GM18502 (cell line): ENCODE results near the gene C2orf74.
"Not testable (repeated sequence)": the region's sequence is repeated elsewhere in the genome, so short reads cannot be mapped to it uniquely, and the experiment has no call there.

ENCODE experiments used
- ATAC-seq: cut with Tn5 transposase; IDR thresholded peaks from one replicate; pipeline ENCODE4 v1.9.1; 2021; ENCODE audit warnings: mild to moderate bottlenecking; ENCODE audit not compliant: unreplicated experiment, poor library complexity

C2orf74 gene

DNA sequence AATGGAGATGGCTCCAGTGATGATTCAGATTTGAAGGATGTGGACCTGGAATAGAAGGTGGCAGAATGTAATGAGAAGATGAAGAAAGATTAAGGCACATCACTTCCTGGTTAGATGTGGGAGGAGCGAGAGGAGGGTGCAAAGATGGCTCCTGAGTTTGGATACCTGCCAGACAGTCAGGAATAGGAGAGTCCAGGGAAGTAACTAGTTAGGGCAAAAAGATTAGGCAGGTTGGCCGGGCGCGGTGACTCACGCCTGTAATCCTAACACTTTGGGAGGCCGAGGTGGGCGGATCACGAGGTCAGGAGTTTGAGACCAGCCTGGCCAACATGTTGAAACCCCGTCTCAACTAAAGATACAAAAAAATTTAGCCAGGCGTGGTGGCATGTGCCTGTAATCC, 5.6 kb downstream of the C2orf74 start:
- no peak for ATAC-seq

DNA sequence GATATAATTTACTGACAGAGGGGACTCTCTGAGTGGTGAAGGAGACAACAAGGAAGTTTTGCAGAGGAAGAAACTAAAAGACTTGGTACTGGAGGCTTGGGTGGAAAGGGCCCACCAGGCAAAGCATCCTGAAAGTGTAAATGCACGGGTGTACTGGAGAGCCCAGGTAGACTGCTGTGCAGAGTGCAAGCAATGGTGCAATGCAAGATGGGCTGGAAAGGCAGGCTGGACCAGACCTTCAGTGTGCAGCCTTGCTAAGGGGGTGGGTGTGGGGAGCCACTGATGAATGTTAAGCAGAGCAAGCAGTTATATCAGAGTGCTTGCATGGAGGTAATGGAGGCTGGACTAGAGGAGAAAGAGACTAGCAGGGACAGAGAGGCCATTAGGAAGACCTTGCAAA, 10.7 kb downstream of the C2orf74 start:
- ATAC-seq = no peak

DNA sequence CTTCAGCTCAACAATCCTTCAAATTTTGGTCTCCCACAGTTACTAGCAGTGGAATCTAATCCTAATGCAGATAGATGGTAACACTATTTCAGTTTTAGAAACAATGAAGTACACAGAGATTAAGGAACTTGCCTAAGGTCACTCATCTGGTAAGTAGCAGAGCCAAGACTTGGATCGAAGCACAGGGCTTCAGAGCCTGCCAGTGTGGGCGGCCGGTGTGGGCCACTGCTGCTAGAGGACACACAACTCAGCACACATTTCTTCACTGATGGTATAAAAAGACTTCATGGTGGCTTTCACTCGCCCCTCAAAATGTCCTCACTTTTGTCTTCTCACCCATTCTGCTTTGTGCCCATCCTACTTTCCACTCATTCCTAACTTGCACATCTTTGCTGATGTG, 11.1 kb downstream of the C2orf74 start:
- no peak for ATAC-seq

DNA sequence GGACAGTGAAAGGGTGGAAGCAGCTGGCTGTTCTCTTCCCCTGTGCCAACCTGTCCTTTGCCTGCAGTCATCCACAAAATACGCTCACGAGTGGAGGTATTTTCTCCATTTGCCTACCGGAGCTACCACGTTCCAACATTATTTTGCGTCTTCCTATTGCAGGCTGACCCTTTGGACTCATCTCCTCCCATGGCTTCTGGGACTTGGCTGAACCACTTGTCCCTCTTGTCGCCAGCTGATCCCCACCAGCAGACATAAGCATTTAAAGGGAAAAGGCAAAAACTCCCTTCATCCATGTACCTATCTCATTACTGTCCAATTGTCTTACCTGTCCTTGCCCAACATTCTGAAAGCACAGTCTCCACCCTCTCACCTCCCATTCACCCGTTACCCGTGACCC, 13.0 kb downstream of the C2orf74 start:
- ATAC-seq = no peak

DNA sequence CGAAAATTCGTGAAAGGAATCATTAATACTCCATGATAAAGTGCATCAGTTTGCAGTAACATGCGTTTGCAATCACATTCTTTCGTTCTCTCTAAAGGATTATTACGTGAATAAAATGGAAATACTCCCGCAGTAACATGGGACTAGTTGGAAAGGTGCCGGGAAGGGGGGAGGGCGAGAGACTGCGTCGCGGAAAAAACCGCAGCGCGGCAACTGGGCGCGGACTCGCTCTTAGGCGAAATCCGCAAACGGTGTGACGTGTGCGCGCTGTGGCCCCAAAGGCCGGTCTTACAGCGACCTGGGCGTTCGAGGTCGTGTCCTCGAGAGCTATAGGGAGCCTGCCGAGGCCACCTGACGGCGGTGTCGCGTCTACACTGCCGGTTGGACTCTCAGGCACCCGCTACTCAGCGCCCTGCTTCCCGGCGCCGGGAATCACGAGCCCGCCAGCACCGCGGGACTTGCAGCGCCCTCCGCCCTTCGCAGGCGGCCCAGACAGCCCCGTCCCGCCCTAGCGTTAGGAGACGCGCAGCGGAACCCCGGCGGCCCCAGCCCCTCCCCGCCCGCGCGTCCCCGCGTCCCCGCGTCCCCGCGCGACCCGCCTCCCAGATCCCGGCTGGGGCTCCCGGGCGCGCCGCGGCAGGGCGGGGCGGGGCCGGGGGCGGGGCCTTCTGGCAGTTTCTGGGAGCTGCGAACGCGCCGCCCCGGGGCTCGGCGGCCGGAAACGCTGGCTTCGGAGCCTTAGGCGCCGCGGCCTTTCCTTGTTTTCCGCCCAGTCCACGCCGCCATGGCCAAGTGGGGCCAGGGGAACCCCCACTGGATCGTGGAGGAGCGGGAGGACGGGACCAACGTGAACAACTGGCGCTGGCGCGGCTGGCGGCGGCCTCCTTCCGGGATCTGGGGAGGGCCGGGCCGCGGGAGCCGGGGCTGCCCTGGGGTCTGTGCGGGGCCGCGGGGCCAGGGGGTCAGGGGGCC, 15.1 kb downstream of the C2orf74 start:
- peak; percentile 82 for ATAC-seq

DNA sequence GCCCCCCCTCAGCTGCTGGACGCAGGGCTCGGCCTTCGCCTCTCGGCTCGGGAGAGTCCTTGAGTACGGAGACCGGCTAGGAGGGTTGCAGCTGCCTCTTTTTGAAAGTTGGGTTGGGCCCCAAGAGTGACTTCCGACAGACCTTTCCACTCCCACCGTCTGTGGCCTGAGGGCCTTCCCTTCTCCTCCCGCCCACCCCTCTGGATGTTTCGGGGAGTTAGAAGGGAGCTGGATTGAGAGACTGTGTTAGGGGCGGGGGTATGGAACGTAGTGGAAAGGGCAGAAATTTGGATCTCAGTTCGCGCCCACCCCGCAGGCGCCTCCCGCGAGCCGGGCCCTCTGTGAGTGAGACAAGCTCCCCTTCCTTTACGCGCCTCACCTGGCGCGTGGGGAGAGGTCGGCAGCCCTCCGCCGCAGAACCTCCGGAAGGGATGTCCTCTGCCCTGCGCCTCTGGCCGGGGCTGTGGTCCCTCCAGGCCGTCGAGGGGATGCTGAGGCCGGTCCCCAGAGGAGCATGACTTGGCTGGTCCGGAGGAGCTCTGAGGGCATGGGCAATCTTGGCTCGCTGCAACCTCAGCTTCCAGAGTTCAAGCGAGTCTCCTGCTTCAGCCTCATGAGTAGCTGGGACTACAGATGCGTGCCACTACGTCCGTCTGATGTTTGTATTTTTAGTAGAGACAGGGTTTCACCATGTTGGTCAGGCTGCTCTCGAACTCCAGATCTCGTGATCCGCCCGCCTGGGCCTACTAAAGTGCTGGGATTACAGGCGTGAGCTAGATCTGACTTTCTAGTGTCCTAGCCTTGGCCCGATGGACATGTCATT, 15.9 kb downstream of the C2orf74 start:
- peak; percentile 32 for ATAC-seq

DNA sequence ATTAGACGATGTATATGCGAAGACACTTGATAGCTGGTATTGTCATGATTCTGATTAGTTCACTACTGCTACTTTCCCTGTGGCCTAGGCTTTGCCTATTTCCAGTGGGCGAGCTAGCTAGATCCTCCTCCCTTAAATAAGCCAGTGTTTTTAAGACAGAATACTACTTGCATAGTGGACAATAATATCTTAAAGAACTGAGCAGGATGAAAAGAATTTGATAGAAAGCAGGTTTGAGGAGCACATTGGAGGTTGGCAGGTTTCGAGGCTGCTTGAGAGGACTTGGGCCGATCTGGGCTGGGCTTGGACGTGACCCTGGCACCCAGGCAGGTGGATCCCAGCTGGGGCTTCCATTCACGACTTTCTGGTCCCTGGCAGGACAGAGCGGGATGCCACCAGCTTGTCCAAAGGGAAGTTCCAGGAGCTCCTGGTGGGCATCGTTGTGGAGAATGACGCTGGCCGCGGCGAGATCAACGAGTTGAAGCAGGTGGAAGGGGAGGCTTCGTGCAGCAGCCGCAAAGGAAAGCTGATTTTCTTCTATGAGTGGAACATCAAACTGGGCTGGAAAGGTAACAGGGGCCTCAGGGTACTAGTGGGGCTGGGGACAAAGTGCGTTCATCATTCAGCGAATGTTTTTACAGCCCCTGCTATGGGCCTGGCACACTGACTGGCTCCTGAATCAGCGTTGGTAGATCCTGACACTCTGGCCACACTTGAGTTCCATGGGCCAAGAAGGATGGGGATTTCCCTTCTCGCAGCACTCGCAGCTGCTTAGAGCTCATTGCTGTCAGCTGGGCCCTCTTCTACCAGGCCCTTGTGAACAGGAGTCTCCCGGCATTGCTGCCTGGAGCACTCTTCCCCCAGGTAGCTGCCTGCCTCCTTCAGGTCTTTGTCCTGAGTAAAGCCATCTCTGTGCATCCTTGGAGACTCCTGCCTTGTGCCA, 16.9 kb downstream of the C2orf74 start:
- ATAC-seq = peak; percentile 27

DNA sequence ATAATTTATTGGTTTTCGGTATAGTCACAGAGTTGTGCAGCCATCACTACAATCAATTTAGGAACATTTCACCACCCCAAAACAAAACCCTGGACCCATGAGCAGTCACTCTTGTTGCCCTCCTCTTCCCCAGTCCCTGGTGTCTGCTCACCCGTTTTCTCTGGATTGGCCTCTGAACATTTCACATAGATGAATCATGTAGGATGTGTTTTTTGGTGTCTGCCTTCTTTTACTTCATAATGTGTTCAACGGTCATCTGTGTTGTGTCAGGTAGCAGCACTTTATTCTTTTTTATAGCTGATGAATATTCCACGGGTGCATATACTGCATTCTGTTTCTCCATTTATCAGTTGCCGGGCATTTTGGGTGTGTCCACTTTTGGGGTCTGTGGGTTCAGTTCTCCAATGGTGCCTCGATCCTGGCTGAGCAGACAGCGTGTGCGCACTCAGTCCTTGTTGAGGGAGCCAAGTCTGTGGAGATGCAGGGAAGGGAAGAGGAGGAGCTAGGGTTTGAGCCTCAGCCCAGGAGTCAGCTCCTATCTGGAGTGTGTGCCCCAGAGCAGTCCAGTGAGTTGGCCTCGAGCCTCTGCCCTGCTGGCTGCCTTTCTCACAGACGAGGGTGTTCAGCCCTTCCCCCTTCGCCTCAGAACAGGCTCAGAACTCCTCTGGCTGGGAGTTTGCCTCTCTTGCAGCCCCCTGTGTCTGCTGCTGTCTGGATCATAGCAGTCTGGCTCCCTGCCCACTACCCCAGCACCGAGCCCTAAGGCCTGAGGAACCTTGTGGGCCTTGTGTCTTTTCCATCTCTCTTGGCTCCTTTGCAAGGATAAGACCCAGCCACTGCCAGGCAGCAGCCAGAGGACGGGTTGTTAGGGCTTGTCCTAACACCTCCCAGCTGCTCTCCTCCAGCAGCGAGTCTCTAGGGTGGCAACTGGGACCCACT, 18.0 kb downstream of the C2orf74 start:
- ATAC-seq = no peak

DNA sequence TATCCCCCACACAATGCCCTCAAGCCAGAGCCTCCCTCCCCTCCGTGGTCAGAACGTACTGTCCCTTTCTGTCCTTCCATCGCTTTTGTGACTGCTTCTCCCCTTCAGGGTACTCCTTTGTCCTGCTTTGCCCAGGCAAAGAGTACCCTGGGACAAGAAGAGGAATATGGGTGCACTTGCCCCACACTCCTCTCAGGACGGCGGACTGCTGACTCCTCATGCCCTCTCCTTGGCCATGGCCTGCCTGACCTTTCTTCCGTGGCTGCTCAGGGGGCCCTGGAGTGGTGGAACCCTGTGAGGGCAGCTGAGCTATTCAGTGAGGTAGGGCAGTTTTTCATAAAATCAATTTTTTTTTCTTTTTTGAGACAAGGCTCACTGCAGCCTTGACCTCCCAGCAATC, 18.7 kb downstream of the C2orf74 start:
- no peak for ATAC-seq

DNA sequence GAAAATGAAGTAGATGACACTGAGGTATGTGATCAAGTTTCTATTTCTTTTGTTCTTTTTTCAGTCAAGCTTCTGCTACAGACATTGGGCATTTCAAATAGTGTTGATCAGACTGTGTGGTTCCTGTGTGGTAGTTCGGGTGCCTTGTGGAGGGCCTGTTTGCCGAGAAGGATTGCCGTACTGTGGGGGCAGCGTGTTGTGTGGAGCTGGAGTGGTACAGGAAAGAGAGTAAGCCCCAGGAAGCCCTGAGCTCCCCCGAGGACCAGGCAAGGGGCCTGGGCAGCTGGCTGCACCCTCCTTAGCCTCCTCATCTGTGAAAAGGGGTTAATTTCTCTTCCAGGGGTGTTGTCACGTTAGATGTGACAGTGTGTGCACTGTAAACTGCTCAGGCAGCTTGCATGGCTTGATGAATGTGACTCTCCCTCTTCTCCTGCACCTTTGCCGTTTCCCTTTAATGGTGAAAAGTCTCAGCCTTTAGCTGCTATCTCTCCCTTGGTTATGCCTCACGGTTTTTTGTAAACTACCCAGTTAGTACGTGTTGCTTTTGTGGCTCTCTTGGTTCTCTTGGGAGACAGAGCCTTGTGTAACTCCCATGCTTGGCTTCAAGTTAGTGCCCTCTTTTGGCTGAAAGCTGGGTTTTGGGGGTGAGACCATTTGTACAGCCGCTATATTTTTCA, 19.5 kb downstream of the C2orf74 start:
- ATAC-seq = no peak

DNA sequence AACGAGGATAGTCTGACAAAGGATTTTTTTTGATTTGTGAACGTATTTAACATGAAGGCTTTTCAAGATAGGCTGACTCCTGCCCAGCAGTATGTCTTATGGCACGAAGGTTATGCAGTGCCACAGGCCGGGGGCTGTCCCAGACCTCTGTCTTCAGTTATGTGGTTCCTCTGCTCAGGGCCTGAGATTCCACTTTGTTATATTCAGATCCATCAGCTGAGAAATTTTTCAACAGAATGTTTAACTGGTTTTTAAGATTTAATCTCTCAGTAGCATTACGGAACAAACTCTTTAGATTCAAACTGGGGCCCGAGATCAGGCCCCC, 20.0 kb downstream of the C2orf74 start:
- ATAC-seq = no peak

DNA sequence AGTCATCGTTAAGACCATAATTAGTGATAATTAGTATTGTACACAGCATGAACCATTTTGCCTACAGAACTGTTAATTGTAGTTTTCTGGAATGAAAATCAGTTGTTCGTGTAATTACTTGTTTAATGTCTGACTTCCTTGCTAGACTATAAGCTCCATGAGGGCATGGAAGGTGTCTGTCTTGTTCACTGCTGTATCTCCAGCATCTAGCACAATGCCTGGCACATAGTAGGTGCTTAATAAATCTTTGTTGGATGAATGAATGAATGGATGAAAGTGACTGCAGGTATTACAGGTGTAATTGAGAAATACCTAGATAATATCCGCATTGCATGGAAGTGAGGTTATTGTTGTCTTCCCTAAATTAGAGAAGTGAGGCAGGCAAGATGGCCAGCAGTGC, 21.8 kb downstream of the C2orf74 start:
- ATAC-seq = no peak

DNA sequence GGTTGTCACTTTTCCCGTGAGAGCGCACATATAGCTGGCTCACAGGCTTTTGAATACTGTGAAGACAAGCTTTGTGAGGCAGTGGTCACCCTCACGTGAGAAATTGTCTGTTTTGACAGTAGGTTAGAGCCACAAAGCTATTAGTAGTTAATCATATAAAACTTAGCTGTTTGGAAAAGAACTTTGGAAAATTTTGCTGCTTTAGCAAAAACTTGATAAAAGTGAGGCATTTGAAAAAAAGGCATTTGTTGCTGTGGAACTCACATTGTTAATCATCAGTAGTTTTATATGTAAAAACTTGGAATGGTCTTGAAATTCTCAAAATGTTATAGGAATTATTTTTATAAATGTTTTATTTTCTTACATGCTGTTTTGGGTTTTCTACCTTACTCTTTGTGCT, 22.3 kb downstream of the C2orf74 start:
- ATAC-seq = no peak

DNA sequence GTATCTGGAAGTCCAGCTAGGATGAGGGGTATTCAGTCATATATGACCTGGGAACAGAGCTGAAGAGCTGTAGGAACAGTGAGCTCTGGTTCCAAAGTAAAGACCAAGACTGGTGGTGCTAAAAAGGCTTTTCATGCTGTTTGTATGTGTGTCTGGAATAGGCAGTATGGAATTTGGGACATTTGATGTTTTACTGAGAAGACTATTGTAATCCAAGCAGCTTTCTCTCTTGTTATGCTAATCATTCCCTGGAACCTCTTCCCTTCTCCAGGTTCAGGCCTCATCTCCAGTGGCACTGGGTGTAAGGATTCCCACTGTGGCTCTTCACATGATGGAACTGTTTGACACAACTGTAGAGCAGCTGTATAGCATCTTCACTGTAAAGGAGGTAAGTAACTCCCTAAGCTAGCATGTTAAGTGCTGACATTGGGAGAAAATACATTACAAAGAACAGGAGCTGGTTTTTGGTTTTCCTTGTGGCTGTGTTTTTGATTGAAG, 23.3 kb downstream of the C2orf74 start:
- no peak for ATAC-seq

DNA sequence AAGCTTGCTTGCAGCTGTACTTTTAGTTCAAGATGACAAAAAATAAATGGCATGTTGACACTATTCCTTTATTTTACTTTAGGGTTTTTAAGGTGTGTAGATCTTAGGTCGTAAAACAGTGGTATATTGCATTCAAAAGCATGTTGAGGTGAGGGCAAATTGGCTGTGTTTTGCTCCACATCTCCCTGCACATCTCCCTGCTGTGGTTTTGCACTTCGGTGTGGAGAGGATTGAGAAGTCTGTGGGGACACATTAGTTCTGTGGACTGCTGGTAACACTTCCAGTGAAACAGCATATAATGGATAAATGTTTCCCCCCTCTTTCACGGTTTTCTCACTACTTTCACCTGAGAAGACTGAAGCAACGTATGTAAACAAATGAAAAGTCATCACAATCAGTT, 25.1 kb downstream of the C2orf74 start:
- ATAC-seq = no peak

DNA sequence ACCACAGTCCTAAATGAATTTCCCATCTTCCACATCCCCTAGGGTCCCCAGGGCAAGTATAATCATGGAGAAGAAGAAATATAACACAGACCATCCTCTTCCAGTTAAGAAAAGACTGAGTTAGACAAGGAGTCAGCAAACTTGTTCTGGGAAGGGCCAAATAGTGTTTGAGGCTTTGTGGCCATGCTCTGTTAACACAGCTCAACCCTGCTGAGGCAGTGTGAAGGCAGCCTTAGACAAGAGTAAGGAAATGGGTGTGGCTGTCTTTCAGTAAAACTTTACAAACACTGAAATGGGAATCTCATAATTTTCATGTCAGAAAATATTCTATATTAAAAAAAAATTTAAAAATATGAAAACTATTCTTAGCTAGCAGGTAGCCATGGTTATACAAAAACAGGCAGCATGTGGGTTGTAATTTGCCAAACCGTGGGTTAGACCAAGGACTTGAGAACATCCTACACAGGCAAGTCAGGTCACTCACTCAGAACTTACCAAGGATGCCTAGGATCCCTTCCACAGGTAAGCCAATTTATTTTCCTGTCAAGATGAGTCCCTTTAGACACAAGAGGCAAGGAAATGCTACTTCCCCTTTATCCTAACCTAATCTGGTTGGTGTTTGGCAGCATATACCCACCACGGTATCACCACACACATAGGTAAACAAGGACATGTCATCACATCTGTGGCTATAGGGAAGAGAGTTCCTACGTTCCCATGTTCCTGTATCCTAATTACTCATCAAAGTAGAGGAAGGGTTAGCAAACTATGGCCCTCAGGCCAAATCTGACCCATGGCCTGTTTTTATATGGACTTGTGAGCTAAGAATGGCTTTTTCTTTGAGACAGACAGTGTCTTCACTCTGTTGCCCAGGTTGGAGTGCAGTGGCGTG, 31.9 kb downstream of the C2orf74 start:
- no peak for ATAC-seq

DNA sequence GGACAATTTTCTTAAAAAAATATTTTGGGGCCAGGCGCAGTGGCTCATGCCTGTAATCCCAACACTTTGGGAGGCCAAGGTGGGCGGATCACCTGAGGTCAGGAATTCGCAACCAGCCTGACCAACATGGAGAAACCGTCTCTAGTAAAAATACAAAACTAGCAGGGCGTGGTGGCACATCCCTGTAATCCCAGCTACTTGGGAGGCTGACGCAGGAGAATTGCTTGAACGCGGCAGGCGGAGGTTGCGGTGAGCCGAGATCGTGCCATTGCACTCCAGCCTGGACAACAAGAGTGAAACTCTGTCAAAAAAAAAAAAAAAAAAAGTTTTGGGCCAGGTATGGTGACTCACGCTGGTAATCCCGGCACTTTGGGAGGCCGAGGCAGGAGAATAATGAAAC, 32.7 kb downstream of the C2orf74 start:
- not testable (repeated sequence) for ATAC-seq

DNA sequence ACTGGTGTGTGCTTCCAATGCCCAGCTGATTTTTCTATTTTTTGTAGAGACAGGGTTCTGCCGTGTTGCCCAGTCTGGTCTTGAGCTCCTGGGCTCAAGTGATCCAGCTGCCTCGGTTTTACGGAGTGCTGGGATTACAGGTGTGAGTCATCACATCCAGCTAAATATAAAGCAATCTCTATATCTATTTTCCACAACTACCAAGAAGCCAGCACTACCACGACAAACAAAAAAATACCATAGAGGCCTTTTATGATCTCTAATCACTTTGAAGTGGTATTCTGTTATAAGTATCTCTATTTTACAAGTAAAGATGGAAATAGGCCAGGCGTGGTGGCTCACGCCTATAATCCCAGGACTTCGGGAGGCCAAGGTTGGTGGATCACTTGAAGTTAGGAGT, 34.7 kb downstream of the C2orf74 start:
- no peak for ATAC-seq
